Endothelial cell (in vitro differentiated cells): ENCODE results near the gene P2RY12. TPM values are rescaled to one million over a fixed set of nuclear protein-coding genes. Genes with fewer than 3 reads are reported as not detected.

Experiments
- DNase-seq: peaks from one replicate; pipeline ENCODE4 v3.0.0; 2021; ENCODE audit warnings: low spot score
- H3K27ac Mint-ChIP-seq: one replicate; pipeline ENCODE4 v1.8.0; 2021; ENCODE audit warnings: mixed read lengths, inconsistent platforms; ENCODE audit not compliant: unreplicated experiment
- H3K27me3 Mint-ChIP-seq: one replicate; pipeline ENCODE4 v1.8.0; 2021; ENCODE audit warnings: mild to moderate bottlenecking, moderate library complexity, mixed read lengths, inconsistent platforms; ENCODE audit not compliant: unreplicated experiment
- H3K36me3 Mint-ChIP-seq: one replicate; pipeline ENCODE4 v1.8.0; 2021; ENCODE audit warnings: mild to moderate bottlenecking, low read depth, mixed read lengths, inconsistent platforms; ENCODE audit not compliant: unreplicated experiment
- H3K4me1 Mint-ChIP-seq: one replicate; pipeline ENCODE4 v1.8.0; 2021; ENCODE audit warnings: mild to moderate bottlenecking, mixed read lengths, inconsistent platforms; ENCODE audit not compliant: unreplicated experiment
- H3K4me3 Mint-ChIP-seq: one replicate; pipeline ENCODE4 v1.8.0; 2021; ENCODE audit warnings: mild to moderate bottlenecking, mixed read lengths, inconsistent platforms; ENCODE audit not compliant: unreplicated experiment
- H3K9me3 Mint-ChIP-seq: one replicate; pipeline ENCODE4 v1.8.0; 2021; ENCODE audit warnings: mixed read lengths, inconsistent platforms; ENCODE audit not compliant: unreplicated experiment
- total RNA-seq: library from RNA; stranded (reverse); fragmentation: NEBNext Ultra II Directional; extraction: Animal tissue kit (Norgen Biotek cat#: 25700); gene quantifications from one replicate; pipeline ENCODE4 v1.2.1, GENCODE V29; 2021; ENCODE audit not compliant: unreplicated experiment
- TF ChIP-seq, protein P1 (sequence below): fragments of 200-600 bp; sonication (generic); IDR thresholded peaks from one replicate; pipeline ENCODE4 v1.5.0; 2021; ENCODE audit warnings: antibody characterized with exemption; ENCODE audit not compliant: unreplicated experiment

Gene P2RY12
- total RNA-seq, 1 donor from 2014 or later = not detected

DNA sequence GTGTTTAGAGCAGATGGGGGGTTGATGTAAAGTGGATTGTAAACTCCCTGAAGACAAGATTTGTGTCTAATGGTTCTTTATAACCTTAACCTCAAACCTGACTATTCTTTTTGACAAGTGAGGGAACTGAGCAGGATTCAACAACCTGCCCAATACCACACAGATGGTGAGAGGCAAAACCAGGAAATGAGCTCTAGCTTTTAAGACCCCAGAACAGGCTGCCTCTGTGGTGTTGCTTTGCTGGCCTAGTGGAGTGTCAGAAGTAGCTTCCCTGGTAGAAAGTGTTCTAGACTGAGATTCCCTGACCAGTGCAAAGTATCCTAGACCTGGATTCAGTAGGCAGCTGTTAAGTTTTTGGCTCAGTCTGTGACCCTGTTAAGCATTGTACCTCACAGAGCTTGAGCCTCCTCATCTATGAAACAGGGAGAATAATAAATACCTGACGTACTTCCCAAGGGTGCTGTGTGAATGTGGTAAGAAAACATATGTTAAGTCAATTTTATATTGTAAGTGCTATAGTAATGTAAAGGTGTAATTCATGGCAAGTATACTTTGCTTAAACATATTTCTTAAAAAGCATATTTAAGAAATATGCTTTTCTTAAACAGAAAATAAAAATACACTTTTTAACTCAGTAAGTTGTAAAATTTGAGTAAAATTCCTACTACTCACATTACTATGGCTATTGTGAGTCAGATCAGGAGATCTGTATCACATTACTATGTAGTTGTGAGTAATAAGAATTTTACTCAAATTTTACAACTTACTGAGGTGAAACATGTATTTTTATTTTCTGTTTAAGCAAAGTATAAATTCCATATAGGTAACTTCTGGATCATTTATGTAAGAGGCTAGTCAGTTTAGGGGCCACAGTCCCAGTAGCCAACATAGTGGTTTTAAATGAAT, 76.7 kb downstream of the P2RY12 start:
- Mint-ChIP-seq H3K9me3 (no peaks in the 10 kb centered on the region), H3K36me3 (peaks cover 4% of the 10 kb centered on the region), H3K27me3 (peaks cover 4% of the 10 kb centered on the region), H3K27ac (no peak overlapping the region), H3K4me1 (peaks cover 10% of the 10 kb centered on the region), H3K4me3 (no peak overlapping the region)
- TF ChIP-seq, protein P1, sequence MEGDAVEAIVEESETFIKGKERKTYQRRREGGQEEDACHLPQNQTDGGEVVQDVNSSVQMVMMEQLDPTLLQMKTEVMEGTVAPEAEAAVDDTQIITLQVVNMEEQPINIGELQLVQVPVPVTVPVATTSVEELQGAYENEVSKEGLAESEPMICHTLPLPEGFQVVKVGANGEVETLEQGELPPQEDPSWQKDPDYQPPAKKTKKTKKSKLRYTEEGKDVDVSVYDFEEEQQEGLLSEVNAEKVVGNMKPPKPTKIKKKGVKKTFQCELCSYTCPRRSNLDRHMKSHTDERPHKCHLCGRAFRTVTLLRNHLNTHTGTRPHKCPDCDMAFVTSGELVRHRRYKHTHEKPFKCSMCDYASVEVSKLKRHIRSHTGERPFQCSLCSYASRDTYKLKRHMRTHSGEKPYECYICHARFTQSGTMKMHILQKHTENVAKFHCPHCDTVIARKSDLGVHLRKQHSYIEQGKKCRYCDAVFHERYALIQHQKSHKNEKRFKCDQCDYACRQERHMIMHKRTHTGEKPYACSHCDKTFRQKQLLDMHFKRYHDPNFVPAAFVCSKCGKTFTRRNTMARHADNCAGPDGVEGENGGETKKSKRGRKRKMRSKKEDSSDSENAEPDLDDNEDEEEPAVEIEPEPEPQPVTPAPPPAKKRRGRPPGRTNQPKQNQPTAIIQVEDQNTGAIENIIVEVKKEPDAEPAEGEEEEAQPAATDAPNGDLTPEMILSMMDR = no peak
- DNase-seq = no peak

DNA sequence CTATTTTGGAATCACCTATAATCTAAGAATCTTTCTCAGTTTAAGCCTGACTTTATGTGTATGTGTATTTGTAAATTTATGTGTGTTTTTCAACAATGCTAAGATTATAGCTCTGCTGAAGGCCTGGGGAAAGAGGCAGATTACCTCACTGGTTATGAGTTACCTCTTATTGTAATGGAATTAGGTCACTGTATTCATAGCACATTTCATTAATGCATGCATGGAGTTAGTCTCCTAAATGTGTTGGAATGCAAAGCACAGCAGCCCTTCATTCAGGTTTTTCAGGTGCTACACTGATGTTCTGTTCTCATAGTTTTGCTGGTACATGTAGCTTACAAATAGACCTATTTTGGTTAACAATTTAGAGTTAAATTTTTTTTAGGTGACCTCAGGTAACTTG, 77.4 kb downstream of the P2RY12 start:
- Mint-ChIP-seq H3K4me1 (peaks cover 10% of the 10 kb centered on the region), H3K9me3 (no peaks in the 10 kb centered on the region), H3K27ac (no peak overlapping the region), H3K4me3 (no peak overlapping the region), H3K27me3 (peaks cover 4% of the 10 kb centered on the region), H3K36me3 (peaks cover 4% of the 10 kb centered on the region)
- no peak for DNase-seq
- TF ChIP-seq, protein P1 = no peak

DNA sequence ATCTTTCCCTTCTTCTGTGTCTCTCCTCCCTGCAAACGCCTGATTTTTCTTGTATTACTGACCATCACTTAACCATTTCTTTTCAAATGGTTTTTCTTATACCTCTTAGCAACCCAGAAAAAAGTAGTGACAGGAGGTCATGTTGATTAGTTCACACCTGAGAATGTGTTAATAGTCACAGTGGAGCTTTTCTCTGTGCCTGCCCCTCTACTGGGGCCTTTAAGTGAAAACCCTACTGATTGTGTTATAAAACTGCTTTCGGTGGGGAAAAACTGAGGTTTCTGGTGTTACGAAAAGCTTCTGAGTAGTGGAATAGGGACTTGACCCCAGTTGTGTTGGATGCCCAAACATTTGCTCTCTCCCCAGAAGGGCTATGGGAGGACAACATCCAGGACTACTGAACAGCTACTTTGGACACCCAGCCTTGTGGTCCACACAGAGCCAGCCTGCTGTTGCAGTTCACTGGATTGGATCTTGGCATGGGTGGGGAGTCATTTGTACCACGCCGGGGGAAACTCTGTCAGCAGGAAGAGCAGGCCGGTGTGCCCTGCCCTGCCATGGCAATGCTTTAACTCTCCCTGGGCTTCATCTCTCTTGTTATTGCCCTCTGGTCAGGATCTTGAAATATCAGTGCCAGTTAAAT, 78.3 kb downstream of the P2RY12 start:
- DNase-seq = no peak
- peaks cover 4% of the 10 kb centered on the region for H3K27me3 Mint-ChIP-seq

DNA sequence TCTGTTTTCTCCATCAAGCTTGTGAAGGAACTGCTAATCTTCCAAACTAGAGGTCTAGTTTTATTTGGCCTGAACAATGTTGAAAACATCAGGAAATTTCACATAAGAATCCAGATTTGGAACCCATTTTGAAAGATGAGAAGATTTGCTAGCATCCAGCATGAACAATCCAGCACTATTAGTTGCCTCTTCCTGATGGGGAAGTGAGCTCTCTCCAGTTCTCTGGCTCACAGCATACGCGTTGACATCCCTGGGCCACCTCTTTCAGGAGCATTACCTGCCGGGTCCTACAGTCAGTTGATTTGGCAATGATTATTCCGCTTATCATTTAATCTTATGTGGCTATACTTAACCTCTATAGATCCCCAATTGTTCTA, 78.8 kb downstream of the P2RY12 start:
- Mint-ChIP-seq H3K36me3 (peaks cover 4% of the 10 kb centered on the region), H3K4me3 (no peak overlapping the region), H3K9me3 (no peaks in the 10 kb centered on the region), H3K4me1 (peaks cover 10% of the 10 kb centered on the region), H3K27ac (peak overlapping the region; percentile 54), H3K27me3 (peaks cover 4% of the 10 kb centered on the region)
- no peak for DNase-seq
- TF ChIP-seq, protein P1 = no peak

More for the DNA sequence above, 78.3 kb downstream of the P2RY12 start:
- Mint-ChIP-seq H3K4me1 (peaks cover 10% of the 10 kb centered on the region), H3K27ac (peak overlapping the region; percentile 9), H3K4me3 (no peak overlapping the region), H3K36me3 (peaks cover 4% of the 10 kb centered on the region), H3K9me3 (no peaks in the 10 kb centered on the region)
- TF ChIP-seq, protein P1 = no peak
